Stimulated activated CD4-positive, alpha-beta T cell treated with anti-CD3 and anti-CD28 coated beads, Interleukin-1b, Interleukin-23, amount 100 ng/mL, for 24 hours (primary cell): ENCODE results near the gene PLEKHO2.

ENCODE experiments used
- DNase-seq, 4 experiments: peaks; one replicate each; pipeline ENCODE4 v3.0.0-alpha.2; 2020; ENCODE audit warnings: low read depth in 4 of 4, low spot score in 1 of 4

The PLEKHO2 gene

DNA sequence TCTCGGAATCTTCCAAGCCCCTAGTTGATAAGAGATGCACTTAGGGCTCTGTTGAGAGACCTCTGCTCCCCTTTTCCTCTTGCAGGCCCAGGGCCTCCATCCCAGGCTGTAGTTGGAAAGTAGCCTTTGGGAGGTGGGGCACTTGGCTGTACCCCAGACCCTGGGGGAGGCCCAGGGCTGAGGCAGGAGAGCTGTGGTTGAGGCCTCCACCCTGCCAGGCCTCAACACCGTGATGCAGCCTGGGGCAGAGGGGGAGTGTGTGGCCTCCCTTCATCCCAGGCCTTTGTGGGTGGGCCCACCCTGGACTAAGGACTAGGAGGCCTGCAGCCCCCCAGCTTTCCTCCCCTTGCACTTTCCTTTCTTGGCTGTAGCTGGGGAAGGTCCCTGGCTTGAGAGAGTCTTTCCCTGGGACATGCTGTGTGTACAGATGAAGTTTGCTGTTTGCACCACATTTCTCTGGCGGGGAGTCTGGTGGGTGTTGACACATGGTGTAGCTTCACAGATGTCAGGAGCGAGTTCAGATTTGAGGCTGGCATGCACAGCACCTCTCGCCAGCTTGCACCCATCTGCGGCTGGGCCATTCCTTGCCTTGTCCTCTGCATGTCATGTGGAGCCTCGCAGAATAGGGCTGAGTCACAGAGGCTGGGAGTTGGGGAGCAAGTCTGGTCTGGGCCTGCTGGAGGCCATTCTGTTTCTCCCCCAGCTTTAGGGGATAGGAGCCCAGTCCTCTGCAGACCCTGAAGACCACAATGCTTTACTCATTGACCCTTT lies 13.7 kb downstream of the PLEKHO2 start:
- no peak for DNase-seq

DNA sequence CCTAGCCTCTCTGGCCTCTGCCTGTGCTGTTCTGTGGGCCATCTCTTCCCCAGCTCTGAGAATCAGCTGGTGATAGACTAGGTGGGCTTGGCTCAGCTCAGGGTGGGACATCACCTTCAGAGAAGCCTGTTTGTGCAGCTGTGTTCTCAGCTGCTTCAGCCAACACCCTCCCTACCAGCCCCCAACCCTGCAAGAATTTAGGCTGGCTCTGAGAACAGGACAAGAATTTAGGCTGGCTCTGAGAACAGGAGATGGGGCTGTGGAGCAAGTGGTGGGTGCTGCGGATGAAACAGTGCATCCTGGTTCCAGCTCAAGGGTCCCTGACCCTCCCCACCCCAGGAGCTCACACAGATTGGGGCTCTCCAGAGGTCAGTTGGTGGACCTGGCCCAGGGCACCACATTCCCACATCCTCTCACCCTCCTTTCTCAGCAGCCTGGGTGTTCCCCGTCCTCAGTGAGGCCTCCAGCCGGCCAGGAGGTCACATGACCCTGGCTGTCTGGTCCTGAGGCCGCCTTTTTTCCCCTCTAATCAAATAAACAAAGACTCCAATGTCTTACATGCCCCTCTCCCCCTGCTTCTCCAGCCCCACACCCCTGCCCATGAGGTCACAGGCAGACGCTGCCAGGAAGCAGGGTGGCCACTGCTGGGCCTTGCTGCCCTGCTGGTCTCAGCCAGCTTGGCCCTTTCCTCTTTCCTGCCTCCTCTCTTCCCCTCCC lies 14.9 kb downstream of the PLEKHO2 start:
- DNase-seq, result no peak

DNA sequence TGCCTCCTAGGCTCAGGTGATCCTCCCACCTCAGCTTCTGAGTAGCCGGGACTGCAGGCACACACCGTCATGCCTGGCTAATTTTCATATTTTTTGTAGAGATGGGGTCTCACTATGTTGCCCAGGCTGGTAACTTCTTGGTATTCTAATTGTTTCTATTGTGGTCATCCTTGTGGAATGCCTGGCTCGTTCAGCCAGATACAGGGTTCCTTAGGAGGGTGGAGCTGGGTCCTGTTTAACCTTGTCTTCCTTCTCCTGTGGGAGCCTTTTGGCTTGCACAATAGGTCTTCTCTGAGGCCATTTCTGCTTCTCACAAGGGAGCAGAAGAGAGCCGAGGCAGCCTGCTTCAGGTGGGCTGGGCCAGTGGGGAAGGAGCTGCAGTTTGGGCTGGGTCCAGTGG lies 15.7 kb downstream of the PLEKHO2 start:
- DNase-seq, result no peak

DNA sequence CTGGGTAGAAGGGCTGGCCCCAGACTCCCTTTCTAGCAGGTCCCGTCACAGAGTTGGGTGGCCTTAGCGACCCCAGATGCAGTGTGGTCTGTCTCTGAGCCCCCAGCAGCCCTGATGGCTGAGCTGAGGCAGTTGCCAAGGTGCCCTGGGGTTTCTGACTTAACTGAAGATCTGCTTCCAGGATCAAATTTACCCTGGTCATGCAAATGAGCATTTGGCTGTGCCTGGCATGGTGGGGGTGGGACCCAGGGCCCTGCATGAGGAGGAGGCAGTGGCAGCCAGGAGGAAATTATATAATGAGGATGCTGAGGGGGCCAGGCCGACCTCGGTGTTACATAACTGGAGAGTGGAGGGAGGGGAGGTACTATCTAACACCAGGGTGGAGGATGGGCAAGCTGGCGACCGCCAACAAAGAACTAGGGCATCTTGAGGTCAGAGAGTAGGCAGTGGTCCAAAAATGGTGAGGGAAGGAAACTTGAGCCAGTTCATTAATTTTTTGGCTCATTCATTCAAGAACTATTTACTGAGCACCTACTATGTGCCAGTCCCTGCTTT lies 16.4 kb downstream of the PLEKHO2 start:
- DNase-seq, result no peak

DNA sequence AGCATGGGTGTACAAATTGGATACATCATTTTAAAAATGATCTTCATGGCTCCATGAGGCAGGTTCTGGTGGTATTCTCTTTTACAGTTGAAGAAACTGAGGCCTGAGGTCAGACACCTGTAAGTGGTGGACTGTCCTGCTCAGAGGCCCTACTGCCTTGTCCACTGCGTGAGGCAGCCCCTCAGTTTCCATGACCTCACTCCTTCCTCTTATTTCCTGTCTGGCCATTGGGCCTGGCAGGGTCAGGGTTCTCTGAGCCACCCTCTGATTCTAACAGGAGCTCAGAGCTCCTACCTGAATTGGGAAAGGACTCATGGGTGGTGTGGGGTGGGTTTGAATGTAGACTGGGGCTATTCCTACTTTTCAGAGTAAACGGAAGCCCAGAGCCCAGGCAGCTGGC lies 17.5 kb downstream of the PLEKHO2 start:
- no peak for DNase-seq

DNA sequence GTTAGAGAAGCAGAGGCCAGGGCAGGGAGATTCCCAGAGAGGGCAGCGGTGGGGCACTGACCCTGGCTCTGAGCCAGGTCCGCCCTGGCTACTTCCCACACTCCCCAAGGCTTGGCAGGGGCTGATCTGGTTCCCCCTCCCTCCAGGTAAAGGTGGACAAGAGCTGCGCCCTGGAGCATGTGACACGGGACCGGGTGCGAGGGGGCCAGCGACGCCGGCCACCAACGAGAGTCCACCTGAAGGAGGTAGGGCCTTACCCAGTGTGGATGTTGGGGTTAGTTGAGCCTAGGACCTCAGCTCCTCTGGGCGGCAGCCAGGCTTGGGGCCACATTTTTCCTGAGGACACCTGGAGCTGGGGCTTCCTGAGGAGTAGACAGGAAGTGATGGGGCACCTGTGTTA lies 19.6 kb downstream of the PLEKHO2 start:
- no peak for DNase-seq

DNA sequence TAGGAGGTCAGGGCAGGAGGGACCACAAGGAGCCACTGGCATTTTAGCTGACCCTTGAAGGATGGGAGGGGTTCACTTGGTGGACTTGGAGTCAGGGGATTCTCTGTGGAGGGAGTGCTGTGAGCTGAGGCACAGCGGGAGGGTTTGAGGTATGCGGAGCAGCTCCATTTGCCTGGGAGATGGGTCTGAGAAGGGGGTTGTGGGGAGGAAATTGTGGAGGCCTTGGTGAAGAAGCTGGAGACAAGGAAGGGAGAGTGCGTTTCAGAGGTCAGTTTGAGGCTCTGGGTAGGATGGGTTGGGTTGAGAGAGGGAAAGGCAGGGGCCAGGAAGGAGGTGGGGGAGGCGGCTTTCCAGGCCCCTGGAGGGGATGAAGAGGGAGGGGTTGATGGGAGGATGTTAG lies 20.2 kb downstream of the PLEKHO2 start:
- DNase-seq, result no peak

DNA sequence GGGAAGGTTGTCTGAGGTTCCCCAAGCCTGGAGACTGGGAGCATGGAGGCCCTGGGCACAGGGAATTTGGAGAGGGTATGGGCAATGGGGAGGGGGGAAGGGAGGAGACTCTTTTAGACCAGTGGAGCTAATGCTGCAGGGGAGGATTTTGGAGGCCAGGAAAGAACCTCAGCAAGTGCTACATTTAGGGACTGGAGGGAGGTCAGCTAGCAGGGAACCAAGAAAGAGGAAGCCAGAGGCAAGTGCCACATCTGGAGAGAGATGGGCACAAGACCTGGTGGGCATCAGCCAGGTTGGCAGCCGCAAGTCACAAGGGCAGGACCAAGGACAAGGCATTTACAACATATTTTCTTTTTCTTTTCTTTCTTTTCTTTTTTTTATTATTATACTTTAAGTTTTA lies 20.7 kb downstream of the PLEKHO2 start:
- DNase-seq, result no peak

DNA sequence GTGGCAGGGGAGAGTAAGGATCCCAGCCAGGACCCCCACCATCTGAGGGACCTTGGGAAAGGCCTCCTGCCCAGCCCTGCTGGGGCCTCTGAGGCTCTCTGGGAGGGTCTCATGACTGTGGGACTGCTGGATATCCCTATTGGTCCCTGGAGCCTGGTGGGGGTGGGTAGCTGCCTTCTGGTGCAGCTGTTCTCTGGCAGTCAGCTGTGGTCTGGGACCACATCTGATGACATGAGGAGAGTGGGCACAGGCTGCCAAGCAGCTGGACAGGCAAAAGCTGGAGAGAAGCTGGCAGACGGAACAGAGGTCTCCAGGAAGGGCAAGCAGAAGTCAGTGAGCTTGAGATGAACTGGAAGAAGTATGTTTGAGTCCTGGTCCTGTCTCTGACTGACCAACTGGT lies 22.4 kb downstream of the PLEKHO2 start:
- no peak for DNase-seq

DNA sequence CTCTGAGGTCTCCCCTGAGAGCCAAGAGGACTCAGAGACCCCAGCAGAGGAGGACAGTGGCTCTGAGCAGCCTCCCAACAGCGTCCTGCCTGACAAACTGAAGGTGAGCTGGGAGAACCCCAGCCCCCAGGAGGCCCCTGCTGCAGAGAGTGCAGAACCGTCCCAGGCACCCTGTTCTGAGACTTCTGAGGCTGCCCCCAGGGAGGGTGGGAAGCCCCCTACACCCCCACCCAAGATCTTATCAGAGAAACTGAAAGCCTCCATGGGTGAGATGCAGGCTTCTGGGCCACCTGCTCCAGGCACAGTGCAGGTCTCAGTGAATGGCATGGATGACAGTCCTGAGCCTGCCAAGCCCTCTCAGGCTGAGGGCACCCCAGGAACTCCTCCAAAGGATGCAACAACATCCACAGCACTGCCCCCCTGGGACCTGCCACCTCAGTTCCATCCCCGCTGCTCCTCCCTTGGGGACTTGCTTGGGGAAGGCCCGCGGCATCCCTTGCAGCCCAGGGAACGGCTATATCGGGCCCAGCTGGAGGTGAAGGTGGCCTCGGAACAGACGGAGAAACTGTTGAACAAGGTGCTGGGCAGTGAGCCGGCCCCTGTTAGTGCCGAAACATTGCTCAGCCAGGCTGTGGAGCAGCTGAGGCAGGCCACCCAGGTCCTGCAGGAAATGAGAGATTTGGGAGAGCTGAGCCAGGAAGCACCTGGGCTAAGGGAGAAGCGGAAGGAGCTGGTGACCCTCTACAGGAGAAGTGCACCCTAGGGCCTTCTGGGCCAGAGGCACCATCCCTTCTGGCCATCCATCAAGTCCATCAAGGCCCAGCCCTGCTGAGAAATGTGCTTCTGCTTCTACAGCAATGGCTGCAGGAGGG lies 23.6 kb downstream of the PLEKHO2 start:
- DNase-seq, result no peak

DNA sequence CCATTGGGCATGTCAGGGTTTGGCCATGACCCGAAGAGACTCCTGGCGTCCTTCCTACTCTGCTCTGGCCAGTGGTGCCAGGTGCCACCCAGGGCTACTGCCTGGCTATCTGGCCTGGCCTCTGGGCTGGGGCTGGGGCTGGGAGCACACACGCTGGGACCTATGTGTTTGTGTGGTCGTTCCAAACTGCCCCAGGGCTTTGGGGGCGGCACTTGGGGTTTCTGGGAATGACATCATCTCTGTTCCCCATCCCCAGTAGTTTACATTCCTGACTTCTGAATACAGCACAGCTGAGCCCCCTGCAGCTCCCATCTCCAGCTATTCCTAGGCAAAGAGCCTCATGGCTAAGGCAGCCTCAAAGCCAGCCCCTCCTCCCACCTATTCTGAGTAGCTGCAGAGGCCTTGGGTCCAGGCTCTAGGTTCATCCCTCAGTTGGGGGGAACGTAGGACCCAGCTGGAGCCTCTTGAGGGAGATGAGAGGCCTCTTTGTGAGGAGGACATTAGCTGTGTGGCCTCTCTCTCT lies 24.3 kb downstream of the PLEKHO2 start:
- no peak for DNase-seq

DNA sequence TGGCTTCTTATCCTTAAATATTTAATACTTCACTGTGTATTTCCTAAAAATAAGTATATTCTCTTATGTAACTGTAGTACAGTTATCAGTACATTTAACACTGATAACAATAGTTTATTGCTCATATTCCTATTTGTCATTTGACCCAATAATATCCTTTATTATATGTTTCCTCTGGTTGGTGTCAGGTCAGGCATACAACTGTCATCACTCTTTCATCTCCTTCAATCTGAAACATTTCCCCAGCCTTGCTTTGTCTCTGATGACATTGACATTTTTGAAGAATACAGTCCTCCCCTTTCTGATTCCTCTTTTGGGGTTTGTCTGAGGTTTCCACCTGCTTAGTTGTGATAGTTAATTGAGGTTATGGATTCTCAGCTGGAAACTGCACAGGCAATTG lies 27.8 kb downstream of the PLEKHO2 start:
- no peak for DNase-seq

DNA sequence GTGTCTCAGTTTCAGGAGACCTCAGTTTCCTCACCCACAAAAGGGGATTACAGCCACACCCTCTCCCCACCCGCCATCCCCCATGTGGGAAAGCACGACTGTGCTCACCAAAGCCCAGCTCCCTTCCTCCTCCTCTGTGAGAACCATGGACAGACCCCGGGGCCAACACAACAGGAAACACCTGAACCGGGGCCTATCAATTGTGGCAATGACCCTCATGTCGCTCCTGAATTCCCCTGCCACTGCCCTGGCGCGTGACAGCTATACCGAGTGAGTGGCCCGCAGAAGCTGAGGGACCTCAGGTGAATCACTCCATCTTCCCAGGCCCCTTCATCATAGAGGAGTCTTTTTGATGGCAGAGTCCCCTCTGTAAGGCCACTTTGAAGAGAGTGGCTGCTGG lies 28.6 kb downstream of the PLEKHO2 start:
- DNase-seq, result no peak

DNA sequence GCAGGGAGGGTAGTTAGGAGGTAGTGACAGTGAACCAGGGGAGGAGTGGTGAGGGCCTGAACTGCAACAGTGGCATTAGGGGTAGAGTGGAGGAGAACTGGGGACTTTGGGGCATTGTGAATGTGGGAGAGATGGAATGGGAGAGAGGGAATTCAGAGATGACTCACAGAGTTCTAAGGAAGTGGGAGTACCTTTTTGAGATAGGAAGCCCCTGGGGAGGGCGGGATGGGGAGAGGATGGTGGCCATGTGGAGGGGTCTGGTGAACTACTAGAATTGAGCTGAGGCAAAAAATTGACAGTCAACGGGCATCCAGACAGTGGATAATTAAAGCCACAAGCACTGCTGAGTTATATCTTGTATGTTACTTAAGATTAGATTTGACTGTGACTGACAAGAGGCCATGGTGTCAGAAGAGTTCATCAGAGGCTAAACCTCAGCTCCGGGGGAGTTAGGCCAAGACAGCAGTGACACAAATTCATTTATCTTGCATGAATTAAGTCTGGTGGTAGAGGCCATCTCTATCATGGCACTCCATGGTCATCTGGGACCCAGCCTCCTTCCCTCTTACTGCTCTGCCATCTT lies 34.0 kb downstream of the PLEKHO2 start:
- DNase-seq, result no peak

DNA sequence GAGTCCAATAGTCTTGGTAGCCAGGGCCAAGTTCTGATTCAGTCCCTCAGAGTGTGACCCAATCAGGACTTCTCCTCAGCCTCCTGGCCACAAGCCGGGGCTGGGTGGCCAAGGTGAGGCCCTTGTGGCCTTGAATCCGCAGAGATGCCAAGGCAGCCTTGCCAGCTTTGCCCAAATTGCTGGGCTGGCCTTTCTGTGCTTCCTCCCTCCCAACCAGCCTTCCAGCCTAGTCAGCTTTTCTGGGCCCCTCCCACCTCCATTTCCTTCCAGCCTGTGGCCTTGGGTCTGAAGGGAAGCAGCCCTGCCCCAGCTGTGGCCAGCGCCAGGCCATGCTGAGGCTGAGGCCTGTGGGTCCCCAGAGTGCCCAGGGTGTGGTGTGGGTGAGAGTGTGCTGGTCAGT lies 35.7 kb downstream of the PLEKHO2 start:
- no peak for DNase-seq

DNA sequence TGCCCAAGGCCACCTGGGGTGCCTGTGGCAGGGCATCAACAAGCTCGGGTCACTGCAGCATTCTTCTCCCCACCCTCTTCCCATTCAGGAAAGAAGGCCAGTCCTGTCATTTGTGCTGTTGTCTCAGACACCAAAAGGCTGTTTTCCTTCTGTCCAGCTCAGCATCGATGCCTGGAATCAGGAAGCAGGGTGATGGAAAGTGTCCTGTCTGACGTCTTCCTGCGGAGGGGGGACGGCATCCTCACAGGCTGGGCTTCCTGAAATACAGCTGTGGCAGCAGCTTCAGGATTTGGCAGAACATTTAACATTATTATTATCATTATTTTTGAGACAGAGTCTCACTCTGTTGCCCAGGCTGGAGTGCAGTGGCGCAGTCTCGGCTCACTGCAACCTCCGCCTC lies 37.0 kb downstream of the PLEKHO2 start:
- no peak for DNase-seq

DNA sequence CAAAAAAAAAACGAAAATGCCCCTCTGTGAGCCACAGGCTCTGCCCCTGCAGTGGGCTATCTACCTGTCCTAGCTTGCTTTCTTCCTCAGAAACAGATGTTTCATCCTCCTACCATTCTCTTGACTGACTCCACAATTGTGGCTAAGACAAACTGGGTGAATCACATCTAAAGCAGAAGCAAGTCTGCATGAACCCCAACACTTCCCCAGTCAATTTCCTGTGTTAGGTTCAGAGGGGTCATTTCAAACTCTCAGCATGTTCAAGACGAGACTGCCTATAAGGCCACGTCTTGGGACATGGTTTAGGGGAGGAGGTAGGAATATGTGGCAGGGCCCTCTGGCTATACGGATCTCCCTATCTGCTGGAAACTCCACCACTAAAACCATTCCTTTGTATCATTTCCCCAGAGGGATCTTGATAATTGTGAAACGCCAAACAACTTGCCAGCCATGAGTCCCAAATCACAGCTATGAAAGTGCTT lies 41.4 kb downstream of the PLEKHO2 start:
- DNase-seq, result no peak

DNA sequence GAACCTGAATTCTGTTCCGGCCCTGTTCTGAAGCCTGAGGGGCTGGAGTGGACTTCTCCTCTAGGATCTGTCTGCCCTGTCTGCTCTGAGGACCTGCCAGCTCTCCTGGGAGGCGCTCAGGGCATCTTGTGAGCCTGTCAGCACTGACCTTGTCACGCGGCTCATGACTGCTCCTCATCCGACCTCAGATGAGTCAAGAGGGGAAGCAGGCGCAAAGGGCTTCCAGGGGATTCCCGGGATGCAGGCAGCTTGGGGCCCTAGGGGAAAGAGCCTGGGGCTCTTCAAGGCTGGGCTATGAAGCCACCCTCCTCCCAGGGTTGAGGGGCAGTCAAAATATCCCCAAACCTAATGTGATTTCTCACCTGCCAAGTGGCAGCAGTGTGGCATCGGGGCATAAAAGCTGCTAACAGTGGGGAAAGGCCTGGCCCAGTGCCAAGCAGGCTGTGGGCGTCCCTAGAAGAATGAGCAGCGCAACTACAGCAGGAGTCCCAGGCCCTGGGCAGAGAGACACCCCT lies 42.3 kb downstream of the PLEKHO2 start:
- DNase-seq, result peak; percentile 59 to 68 (median 67)

DNA sequence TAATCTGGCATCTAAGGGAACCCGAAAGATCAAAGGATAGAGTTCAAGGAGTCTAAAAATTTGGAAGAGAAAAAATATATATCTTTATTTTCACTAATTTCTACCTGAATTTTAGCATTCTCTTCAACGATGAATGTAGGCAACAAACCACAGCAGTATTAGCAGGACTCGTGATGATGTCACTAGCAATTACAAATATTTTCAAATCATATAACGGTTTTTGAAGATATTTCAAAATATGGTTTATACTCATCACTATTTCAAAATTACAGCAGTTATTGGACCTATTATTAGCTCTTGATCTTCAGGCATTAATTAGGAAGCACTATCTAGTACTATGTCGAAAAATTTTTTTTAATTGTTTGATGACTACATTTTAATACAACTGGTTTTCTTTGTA lies 43.0 kb downstream of the PLEKHO2 start:
- no peak for DNase-seq

DNA sequence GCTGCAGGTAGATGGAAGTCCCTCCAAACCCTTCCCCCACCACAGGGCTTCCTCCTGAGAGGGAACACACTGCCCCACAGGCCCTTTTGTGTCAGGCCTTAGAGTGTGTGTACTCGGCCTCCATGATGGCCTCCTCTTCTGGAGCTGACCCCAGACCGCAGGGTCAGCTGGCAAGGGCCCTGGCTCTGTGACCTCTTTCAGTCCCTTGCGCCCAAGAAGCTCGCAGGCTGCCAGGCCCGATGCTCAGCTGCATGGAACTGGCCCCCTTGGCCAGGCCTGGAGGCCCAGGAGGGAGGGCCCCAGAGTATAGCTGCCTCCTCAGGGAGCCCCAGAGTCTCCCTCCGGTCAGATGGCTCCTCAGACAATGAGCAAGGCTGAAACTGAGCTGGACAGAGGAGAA lies 46.6 kb downstream of the PLEKHO2 start:
- no peak for DNase-seq

DNA sequence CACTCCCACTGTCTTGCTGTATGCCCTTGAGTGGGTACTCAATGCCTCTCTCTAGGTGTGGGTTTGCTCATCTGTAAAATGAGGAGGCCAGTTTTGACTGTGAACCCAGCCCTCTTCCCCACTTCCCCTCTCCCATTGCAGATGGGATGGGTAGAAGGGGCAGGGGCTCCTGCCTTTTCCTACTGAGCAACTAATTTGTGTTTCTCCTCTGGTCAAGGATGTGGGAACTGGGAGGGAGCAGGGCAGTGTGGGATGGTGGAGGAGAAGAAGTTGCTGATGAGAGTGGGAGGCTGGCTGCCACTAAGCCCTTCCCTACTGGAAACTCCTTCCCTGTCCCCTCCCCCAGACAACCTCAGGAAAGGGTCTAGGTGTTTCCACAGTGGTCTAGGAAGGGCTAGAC lies 49.8 kb downstream of the PLEKHO2 start:
- no peak for DNase-seq
